Measurements from ENCODE around the gene APBB2. TPM values are rescaled to one million over a fixed set of nuclear protein-coding genes. Genes with fewer than 3 reads are reported as not detected.

The APBB2 gene
- total RNA-seq, 1 donor = 75.8 TPM

DNA sequence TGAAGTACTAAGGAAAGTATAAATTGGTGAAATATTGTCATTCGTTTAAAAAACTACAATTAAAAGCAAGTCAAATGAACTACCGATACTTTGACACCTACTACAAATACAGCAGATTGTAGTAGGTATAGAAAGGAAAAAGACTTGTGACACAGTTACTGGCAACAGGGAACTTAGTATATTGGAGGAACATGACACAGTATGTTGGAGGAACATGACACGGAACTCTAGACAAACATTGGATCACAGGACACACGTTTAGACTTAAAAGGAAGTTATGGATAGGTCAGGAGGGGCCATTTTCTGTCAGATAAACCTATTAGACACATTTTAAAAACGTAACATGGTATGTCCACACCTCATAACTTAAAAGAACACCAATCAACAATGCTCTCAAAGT lies 132.5 kb downstream of the APBB2 start:
- no peak for TF ChIP-seq CTCF (IDR thresholded peaks at IDR 0.05; ENCODE audit: insufficient read depth, low read length)
- no peak for DNase-seq (ENCODE audit: low read depth)
- H3K4me3 ChIP-seq (ENCODE audit: low read depth, low read length) = no peak overlapping the region

DNA sequence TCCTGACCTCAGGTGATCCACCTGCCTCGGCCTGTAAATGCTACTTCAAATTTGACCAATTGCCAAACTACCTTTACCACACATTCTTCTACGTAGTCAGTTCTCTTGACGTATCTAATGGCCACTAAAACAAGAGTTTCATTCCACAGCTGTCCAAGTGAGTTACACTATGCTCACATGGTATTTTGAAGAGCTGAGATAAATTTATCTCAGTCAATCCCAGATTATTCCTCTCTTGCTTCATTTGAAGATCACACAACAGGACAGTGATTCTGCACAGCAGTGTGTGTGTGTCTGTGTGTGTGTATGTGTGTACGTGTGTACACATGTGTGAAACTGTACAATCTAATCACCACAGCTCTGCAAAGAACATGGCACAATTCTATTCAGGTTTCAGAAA lies 133.4 kb downstream of the APBB2 start:
- no peak overlapping the region for H3K4me3 ChIP-seq (ENCODE audit: low read depth, low read length)
- DNase-seq (ENCODE audit: low read depth) = no peak
- no peak for TF ChIP-seq CTCF (IDR thresholded peaks at IDR 0.05; ENCODE audit: insufficient read depth, low read length)

DNA sequence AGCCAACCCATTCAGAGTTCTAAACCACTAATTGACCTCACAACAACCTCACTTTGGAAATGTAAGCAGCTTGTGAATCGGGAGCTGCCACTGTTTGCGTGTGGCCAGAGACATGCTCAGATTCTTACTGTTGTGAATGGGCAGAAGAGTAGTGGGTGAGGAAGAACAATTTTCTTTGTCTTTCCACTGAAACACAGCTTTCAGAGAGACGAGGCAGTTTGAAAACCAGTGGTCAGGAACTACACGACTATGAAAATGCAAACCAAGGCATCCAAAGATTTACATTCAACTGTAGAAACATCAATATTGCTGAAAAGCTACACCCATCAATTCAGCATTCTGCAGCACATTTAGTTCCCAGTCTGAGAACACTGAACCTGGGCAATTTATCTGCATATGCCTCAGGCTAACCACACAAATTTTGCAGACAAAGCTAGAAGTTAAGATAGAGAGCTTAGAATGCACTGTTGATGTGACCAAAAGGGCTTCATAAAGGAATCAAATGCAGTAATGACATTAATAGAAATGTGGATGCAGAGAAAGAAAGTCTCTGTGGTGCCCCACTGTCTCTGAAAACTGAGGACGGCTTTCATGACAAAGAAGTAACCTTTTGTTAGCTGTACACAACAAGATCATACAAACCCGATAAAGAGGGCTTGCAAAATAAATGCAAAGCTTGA lies 134.3 kb downstream of the APBB2 start:
- no peak overlapping the region for H3K4me3 ChIP-seq (ENCODE audit: low read depth, low read length)
- TF ChIP-seq CTCF (IDR thresholded peaks at IDR 0.05; ENCODE audit: insufficient read depth, low read length) = no peak
- DNase-seq (ENCODE audit: low read depth) = no peak

- no peak for DNase-seq (ENCODE audit: low read depth)
- H3K4me3 ChIP-seq (ENCODE audit: low read depth, low read length) = no peak overlapping the region
Observed at GRCh38 chr4:41077628-41078027, 136.7 kb downstream of the APBB2 start.

GRCh38 chr4:41076481-41076880 lies 137.9 kb downstream of the APBB2 start:
- no peak for TF ChIP-seq CTCF (IDR thresholded peaks at IDR 0.05; ENCODE audit: insufficient read depth, low read length)
- no peak for DNase-seq (ENCODE audit: low read depth)

More at GRCh38 chr4:41077628-41078027, 136.7 kb downstream of the APBB2 start:
- no peak for TF ChIP-seq CTCF (IDR thresholded peaks at IDR 0.05; ENCODE audit: insufficient read depth, low read length)

GRCh38 chr4:41074215-41074614 lies 140.1 kb downstream of the APBB2 start:
- no peak overlapping the region for H3K4me3 ChIP-seq (ENCODE audit: low read depth, low read length)
- DNase-seq (ENCODE audit: low read depth) = no peak
- no peak for TF ChIP-seq CTCF (IDR thresholded peaks at IDR 0.05; ENCODE audit: insufficient read depth, low read length)

More at GRCh38 chr4:41076481-41076880, 137.9 kb downstream of the APBB2 start:
- H3K4me3 ChIP-seq (ENCODE audit: low read depth, low read length) = no peak overlapping the region

All from fibroblast of the aortic adventitia (primary cell).